ENCODE results near the gene DIS3L2.

Gene DIS3L2

GRCh38 chr2:232042911-232043574 is 81.5 kb downstream of the DIS3L2 start:
- H3K9me3 ChIP-seq (ENCODE audit: control insufficient read depth in 5 of 5, low read length in 5 of 5) = no peaks in the 10 kb centered on the region
- no peaks in the 10 kb centered on the region for H3K27me3 ChIP-seq (ENCODE audit: control insufficient read depth in 5 of 5, insufficient read depth in 4 of 5, low read length in 5 of 5)
- H3K27ac ChIP-seq (ENCODE audit: low read depth, low read length) = no peak overlapping the region
- H3K4me1 ChIP-seq (ENCODE audit: control insufficient read depth in 5 of 5, insufficient read depth in 5 of 5, low read length in 5 of 5) = no peaks in the 10 kb centered on the region
- H3K4me3 ChIP-seq (ENCODE audit: low read depth in 1 of 5, low read length in 5 of 5) = no peak overlapping the region
- H3K9ac ChIP-seq (ENCODE audit: low read length in 5 of 5) = no peak overlapping the region
- H3K36me3 ChIP-seq (ENCODE audit: control insufficient read depth in 5 of 5, insufficient read depth in 5 of 5, low read length in 5 of 5) = peaks cover 0 to 8% (median 0%) of the 10 kb centered on the region in 5 donors

GRCh38 chr2:232043966-232044365 is 82.5 kb downstream of the DIS3L2 start:
- no peak overlapping the region for H3K4me3 ChIP-seq (ENCODE audit: low read depth in 1 of 5, low read length in 5 of 5)
- H3K36me3 ChIP-seq (ENCODE audit: control insufficient read depth in 5 of 5, insufficient read depth in 5 of 5, low read length in 5 of 5) = peaks cover 0 to 8% (median 0%) of the 10 kb centered on the region in 5 donors
- H3K4me1 ChIP-seq (ENCODE audit: control insufficient read depth in 5 of 5, insufficient read depth in 5 of 5, low read length in 5 of 5) = no peaks in the 10 kb centered on the region
- no peaks in the 10 kb centered on the region for H3K27me3 ChIP-seq (ENCODE audit: control insufficient read depth in 5 of 5, insufficient read depth in 4 of 5, low read length in 5 of 5)
- no peak overlapping the region for H3K9ac ChIP-seq (ENCODE audit: low read length in 5 of 5)
- H3K9me3 ChIP-seq (ENCODE audit: control insufficient read depth in 5 of 5, low read length in 5 of 5) = no peaks in the 10 kb centered on the region
- H3K27ac ChIP-seq (ENCODE audit: low read depth, low read length) = no peak overlapping the region

GRCh38 chr2:232049350-232049749 is 87.8 kb downstream of the DIS3L2 start:
- no peak overlapping the region for H3K4me3 ChIP-seq (ENCODE audit: low read depth in 1 of 5, low read length in 5 of 5)
- H3K27ac ChIP-seq (ENCODE audit: low read depth, low read length) = no peak overlapping the region
- H3K9ac ChIP-seq (ENCODE audit: low read length in 5 of 5) = no peak overlapping the region
- H3K4me1 ChIP-seq (ENCODE audit: control insufficient read depth in 5 of 5, insufficient read depth in 5 of 5, low read length in 5 of 5) = no peaks in the 10 kb centered on the region
- H3K27me3 ChIP-seq (ENCODE audit: control insufficient read depth in 5 of 5, insufficient read depth in 4 of 5, low read length in 5 of 5) = no peaks in the 10 kb centered on the region
- H3K36me3 ChIP-seq (ENCODE audit: control insufficient read depth in 5 of 5, insufficient read depth in 5 of 5, low read length in 5 of 5) = no peaks in the 10 kb centered on the region
- no peaks in the 10 kb centered on the region for H3K9me3 ChIP-seq (ENCODE audit: control insufficient read depth in 5 of 5, low read length in 5 of 5)

GRCh38 chr2:232052591-232052990 is 91.1 kb downstream of the DIS3L2 start:
- Histone ChIP-seq H3K36me3 (ENCODE audit: control insufficient read depth in 5 of 5, insufficient read depth in 5 of 5, low read length in 5 of 5) (no peaks in the 10 kb centered on the region), H3K9me3 (ENCODE audit: control insufficient read depth in 5 of 5, low read length in 5 of 5) (no peaks in the 10 kb centered on the region), H3K4me3 (ENCODE audit: low read depth in 1 of 5, low read length in 5 of 5) (no peak overlapping the region), H3K27ac (ENCODE audit: low read depth, low read length) (no peak overlapping the region), H3K4me1 (ENCODE audit: control insufficient read depth in 5 of 5, insufficient read depth in 5 of 5, low read length in 5 of 5) (no peaks in the 10 kb centered on the region), H3K9ac (ENCODE audit: low read length in 5 of 5) (no peak overlapping the region), H3K27me3 (ENCODE audit: control insufficient read depth in 5 of 5, insufficient read depth in 4 of 5, low read length in 5 of 5) (no peaks in the 10 kb centered on the region)

GRCh38 chr2:232053777-232054176 is 92.3 kb downstream of the DIS3L2 start:
- Histone ChIP-seq H3K4me1 (ENCODE audit: control insufficient read depth in 5 of 5, insufficient read depth in 5 of 5, low read length in 5 of 5) (no peaks in the 10 kb centered on the region), H3K36me3 (ENCODE audit: control insufficient read depth in 5 of 5, insufficient read depth in 5 of 5, low read length in 5 of 5) (no peaks in the 10 kb centered on the region), H3K27me3 (ENCODE audit: control insufficient read depth in 5 of 5, insufficient read depth in 4 of 5, low read length in 5 of 5) (no peaks in the 10 kb centered on the region), H3K9me3 (ENCODE audit: control insufficient read depth in 5 of 5, low read length in 5 of 5) (no peaks in the 10 kb centered on the region), H3K27ac (ENCODE audit: low read depth, low read length) (no peak overlapping the region), H3K9ac (ENCODE audit: low read length in 5 of 5) (no peak overlapping the region), H3K4me3 (ENCODE audit: low read depth in 1 of 5, low read length in 5 of 5) (no peak overlapping the region)

GRCh38 chr2:232058063-232058877 is 96.8 kb downstream of the DIS3L2 start:
- H3K9ac ChIP-seq (ENCODE audit: low read length in 5 of 5) = no peak overlapping the region
- H3K27ac ChIP-seq (ENCODE audit: low read depth, low read length) = no peak overlapping the region
- H3K4me1 ChIP-seq (ENCODE audit: control insufficient read depth in 5 of 5, insufficient read depth in 5 of 5, low read length in 5 of 5) = no peaks in the 10 kb centered on the region
- no peak overlapping the region for H3K4me3 ChIP-seq (ENCODE audit: low read depth in 1 of 5, low read length in 5 of 5)
- H3K9me3 ChIP-seq (ENCODE audit: control insufficient read depth in 5 of 5, low read length in 5 of 5) = peaks cover 0 to 4% (median 0%) of the 10 kb centered on the region in 5 donors
- H3K27me3 ChIP-seq (ENCODE audit: control insufficient read depth in 5 of 5, insufficient read depth in 4 of 5, low read length in 5 of 5) = no peaks in the 10 kb centered on the region
- no peaks in the 10 kb centered on the region for H3K36me3 ChIP-seq (ENCODE audit: control insufficient read depth in 5 of 5, insufficient read depth in 5 of 5, low read length in 5 of 5)

GRCh38 chr2:232058931-232059330 is 97.4 kb downstream of the DIS3L2 start:
- Histone ChIP-seq H3K4me3 (ENCODE audit: low read depth in 1 of 5, low read length in 5 of 5) (no peak overlapping the region), H3K9me3 (ENCODE audit: control insufficient read depth in 5 of 5, low read length in 5 of 5) (peaks cover 0 to 4% (median 0%) of the 10 kb centered on the region in 5 donors), H3K36me3 (ENCODE audit: control insufficient read depth in 5 of 5, insufficient read depth in 5 of 5, low read length in 5 of 5) (no peaks in the 10 kb centered on the region), H3K4me1 (ENCODE audit: control insufficient read depth in 5 of 5, insufficient read depth in 5 of 5, low read length in 5 of 5) (no peaks in the 10 kb centered on the region), H3K9ac (ENCODE audit: low read length in 5 of 5) (no peak overlapping the region), H3K27me3 (ENCODE audit: control insufficient read depth in 5 of 5, insufficient read depth in 4 of 5, low read length in 5 of 5) (no peaks in the 10 kb centered on the region), H3K27ac (ENCODE audit: low read depth, low read length) (no peak overlapping the region)

GRCh38 chr2:232061265-232061664 is 99.8 kb downstream of the DIS3L2 start:
- Histone ChIP-seq H3K9me3 (ENCODE audit: control insufficient read depth in 5 of 5, low read length in 5 of 5) (peaks cover 0 to 4% (median 0%) of the 10 kb centered on the region in 5 donors), H3K36me3 (ENCODE audit: control insufficient read depth in 5 of 5, insufficient read depth in 5 of 5, low read length in 5 of 5) (no peaks in the 10 kb centered on the region), H3K9ac (ENCODE audit: low read length in 5 of 5) (no peak overlapping the region), H3K27me3 (ENCODE audit: control insufficient read depth in 5 of 5, insufficient read depth in 4 of 5, low read length in 5 of 5) (no peaks in the 10 kb centered on the region), H3K4me1 (ENCODE audit: control insufficient read depth in 5 of 5, insufficient read depth in 5 of 5, low read length in 5 of 5) (no peaks in the 10 kb centered on the region), H3K4me3 (ENCODE audit: low read depth in 1 of 5, low read length in 5 of 5) (no peak overlapping the region), H3K27ac (ENCODE audit: low read depth, low read length) (no peak overlapping the region)

- Histone ChIP-seq H3K9ac (ENCODE audit: low read length in 5 of 5) (no peak overlapping the region), H3K36me3 (ENCODE audit: control insufficient read depth in 5 of 5, insufficient read depth in 5 of 5, low read length in 5 of 5) (no peaks in the 10 kb centered on the region), H3K4me3 (ENCODE audit: low read depth in 1 of 5, low read length in 5 of 5) (no peak overlapping the region), H3K9me3 (ENCODE audit: control insufficient read depth in 5 of 5, low read length in 5 of 5) (no peaks in the 10 kb centered on the region), H3K4me1 (ENCODE audit: control insufficient read depth in 5 of 5, insufficient read depth in 5 of 5, low read length in 5 of 5) (peaks cover 0 to 16% (median 0%) of the 10 kb centered on the region in 5 donors), H3K27ac (ENCODE audit: low read depth, low read length) (no peak overlapping the region), H3K27me3 (ENCODE audit: control insufficient read depth in 5 of 5, insufficient read depth in 4 of 5, low read length in 5 of 5) (no peaks in the 10 kb centered on the region)
Measured at GRCh38 chr2:232073026-232073425, 111.5 kb downstream of the DIS3L2 start.

GRCh38 chr2:232073699-232074098 is 112.2 kb downstream of the DIS3L2 start:
- Histone ChIP-seq H3K27me3 (ENCODE audit: control insufficient read depth in 5 of 5, insufficient read depth in 4 of 5, low read length in 5 of 5) (no peaks in the 10 kb centered on the region), H3K9ac (ENCODE audit: low read length in 5 of 5) (no peak overlapping the region), H3K27ac (ENCODE audit: low read depth, low read length) (no peak overlapping the region), H3K4me3 (ENCODE audit: low read depth in 1 of 5, low read length in 5 of 5) (no peak overlapping the region), H3K36me3 (ENCODE audit: control insufficient read depth in 5 of 5, insufficient read depth in 5 of 5, low read length in 5 of 5) (no peaks in the 10 kb centered on the region), H3K4me1 (ENCODE audit: control insufficient read depth in 5 of 5, insufficient read depth in 5 of 5, low read length in 5 of 5) (peaks cover 0 to 16% (median 0%) of the 10 kb centered on the region in 5 donors), H3K9me3 (ENCODE audit: control insufficient read depth in 5 of 5, low read length in 5 of 5) (no peaks in the 10 kb centered on the region)

All from subcutaneous abdominal adipose tissue (tissue), 5 donors.